Muscle of arm (tissue), 12 donors: ENCODE results near the gene TTYH3. TPM values are rescaled to one million over a fixed set of nuclear protein-coding genes. Genes with fewer than 3 reads are reported as not detected.
"Not testable (repeated sequence)": the region's sequence is repeated elsewhere in the genome, so short reads cannot be mapped to it uniquely, and the experiment has no call there.

ENCODE experiments used
- DNase-seq: peaks from one replicate; pipeline ENCODE4 v3.0.0-alpha.2; 2013
- polyA plus RNA-seq, 12 donors: library from polyadenylated mRNA; unstranded; fragments of 120-200 nt; gene quantifications; one replicate each; pipeline ENCODE4 v1.2.1, GENCODE V29; 2013; ENCODE audit not compliant: insufficient read length in 12 of 12

The TTYH3 gene
- polyA plus RNA-seq, 12 donors = 49.5 to 155 (median 77.2) TPM; not detected in 1

- DNase-seq = no peak
Observed at GRCh38 chr7:2598154-2598823, 33.5 kb upstream of the TTYH3 start.

- no peak for DNase-seq
Observed at GRCh38 chr7:2601065-2601464, 30.7 kb upstream of the TTYH3 start.

- no peak for DNase-seq
Observed at GRCh38 chr7:2601907-2602306, 29.9 kb upstream of the TTYH3 start.

- no peak for DNase-seq
Observed at GRCh38 chr7:2602406-2603043, 29.3 kb upstream of the TTYH3 start.

GRCh38 chr7:2603044-2603965, 28.5 kb upstream of the TTYH3 start:
- DNase-seq = no peak

GRCh38 chr7:2604608-2605174, 27.1 kb upstream of the TTYH3 start:
- DNase-seq = no peak

GRCh38 chr7:2605608-2606538, 25.9 kb upstream of the TTYH3 start:
- no peak for DNase-seq

- no peak for DNase-seq
Observed at GRCh38 chr7:2606539-2606936, 25.2 kb upstream of the TTYH3 start.

GRCh38 chr7:2607122-2607922, 24.5 kb upstream of the TTYH3 start:
- no peak for DNase-seq

- DNase-seq = no peak
Observed at GRCh38 chr7:2607923-2608904, 23.6 kb upstream of the TTYH3 start.

- no peak for DNase-seq
Observed at GRCh38 chr7:2608921-2609411, 22.8 kb upstream of the TTYH3 start.

GRCh38 chr7:2609646-2610045, 22.1 kb upstream of the TTYH3 start:
- DNase-seq = not testable (repeated sequence)

GRCh38 chr7:2610466-2610865, 21.3 kb upstream of the TTYH3 start:
- no peak for DNase-seq

GRCh38 chr7:2610898-2611297, 20.9 kb upstream of the TTYH3 start:
- DNase-seq = no peak

- no peak for DNase-seq
Observed at GRCh38 chr7:2611401-2611800, 20.4 kb upstream of the TTYH3 start.

GRCh38 chr7:2611922-2612321, 19.9 kb upstream of the TTYH3 start:
- no peak for DNase-seq

GRCh38 chr7:2612445-2613097, 19.2 kb upstream of the TTYH3 start:
- no peak for DNase-seq
